C4-2B (cell line): ENCODE results near the gene ARHGAP26.

Experiments used
- CTCF ChIP-seq: fragments of 450-650 bp; conservative IDR thresholded peaks from 2 replicates; pipeline ENCODE4 v1.5.1; 2017; ENCODE audit warnings: mild to moderate bottlenecking
- ZFX ChIP-seq: fragments of 450-650 bp; IDR thresholded peaks from 2 replicates; pipeline ENCODE4 v1.6.1; 2017

- no peak for TF ChIP-seq CTCF
- no peak for TF ChIP-seq ZFX
Measured at GRCh38 chr5:143153332-143154119, 383.3 kb downstream of the ARHGAP26 start.
